ENCODE data around the gene TGM2. TPM values are rescaled to one million over a fixed set of nuclear protein-coding genes. Genes with fewer than 3 reads are reported as not detected.

The TGM2 gene
- total RNA-seq, 1 donor from 2014 or later = 390 TPM

DNA sequence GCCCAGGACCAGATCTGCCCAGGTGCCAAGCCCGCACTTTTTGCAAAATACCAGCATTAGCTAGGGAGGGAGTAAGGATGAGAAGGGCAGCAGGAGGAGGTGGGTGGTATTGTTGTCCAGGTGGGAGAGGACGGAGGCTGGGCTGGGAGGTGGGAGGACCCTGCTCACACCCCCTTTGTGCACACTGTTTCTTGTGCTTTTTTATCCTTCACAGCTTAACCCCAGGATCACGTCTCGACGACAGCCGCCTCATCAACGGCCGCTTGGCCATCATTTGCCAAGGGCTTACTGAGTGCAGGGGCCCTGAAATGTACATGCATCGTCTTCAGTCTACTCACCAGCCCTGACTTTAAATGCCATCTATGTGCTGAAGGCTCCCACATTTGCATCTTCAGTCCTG lies 12.1 kb upstream of the TGM2 start:
- DNase-seq (ENCODE audit: low read depth, low spot score) = no peak

DNA sequence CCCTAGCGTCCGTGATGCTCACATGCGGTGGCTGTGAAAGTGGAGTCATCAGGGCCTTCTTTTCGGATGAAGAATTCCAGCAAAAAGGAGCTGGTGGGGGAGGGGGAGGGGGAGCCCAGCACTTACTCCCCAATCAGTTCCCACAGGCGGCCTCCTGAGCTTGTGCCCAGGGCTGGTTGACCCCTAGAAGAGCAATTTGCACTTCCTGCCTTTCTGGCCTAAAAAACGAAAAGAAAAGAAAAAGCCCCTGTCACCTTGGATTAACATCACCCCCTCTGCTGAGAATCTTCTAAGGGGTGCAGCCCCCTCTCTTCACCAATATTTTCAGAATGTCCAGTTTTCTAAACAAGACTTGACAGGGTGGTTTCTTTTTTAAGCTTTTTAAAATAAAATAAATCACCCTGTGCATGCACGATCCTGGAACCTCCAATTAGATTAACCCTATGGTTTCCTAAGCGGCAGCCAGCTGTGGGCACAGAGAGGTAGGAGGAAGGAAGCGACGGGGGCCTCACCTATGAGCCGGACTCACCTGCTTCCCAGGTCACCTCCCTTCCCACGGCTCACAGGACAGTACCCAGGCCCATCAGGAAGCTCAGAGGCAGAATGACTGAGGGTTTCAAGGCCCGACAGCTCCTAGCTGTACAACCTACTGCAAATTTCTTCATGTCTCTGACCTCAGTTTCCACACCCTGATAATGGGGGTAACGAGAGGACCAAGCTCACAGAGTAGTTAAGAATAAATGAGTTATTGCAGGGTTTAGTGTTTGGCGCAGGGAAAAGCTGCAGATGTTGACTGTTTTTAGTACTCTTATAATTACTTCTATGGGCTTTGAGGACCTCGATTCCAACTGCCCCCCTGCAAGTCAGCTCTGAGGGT lies 10.5 kb upstream of the TGM2 start:
- no peak for DNase-seq (ENCODE audit: low read depth, low spot score)

DNA sequence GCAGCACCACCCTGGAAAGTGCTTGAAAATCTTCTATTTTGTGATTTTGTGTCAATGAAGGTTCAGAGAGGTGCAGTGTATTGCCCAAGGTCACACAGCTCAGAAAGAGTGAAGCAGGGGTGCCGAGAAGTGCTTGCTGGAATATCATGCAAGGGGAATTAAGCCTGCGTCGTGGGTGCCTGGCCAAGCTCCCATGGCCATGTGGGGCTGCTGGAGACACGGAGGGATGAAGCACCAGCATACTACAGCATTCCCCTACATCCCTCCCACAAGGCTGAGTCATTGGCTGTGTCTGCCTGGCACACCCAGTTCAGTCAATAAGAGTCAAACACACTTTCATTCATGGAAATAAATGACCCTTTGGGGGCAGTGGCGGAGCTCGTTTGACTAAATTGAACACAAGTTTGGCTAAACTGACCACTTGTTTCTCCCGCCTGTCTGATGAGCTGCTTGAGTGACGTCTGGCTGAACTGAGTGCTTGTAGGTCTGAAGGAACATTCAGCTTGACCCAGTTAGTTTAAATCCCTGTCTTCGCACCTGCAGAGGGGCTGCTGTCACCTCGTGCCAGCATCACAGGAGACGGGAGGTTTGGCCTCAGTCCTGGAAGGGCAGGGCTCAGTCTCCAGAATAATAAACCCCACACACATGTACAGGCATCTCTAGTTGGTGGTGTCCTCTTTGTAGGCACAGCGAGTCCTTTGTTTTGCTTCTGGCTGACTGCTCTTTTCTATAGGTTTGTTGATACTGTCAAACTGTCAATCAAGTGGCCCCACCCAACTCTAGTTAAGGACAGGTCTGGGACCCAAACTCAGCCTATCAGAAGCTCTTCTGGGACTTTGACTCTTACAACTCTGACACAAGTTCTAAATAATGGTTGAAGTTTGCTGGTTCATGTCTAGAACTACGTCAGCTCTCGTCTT lies 8.4 kb upstream of the TGM2 start:
- no peak for DNase-seq (ENCODE audit: low read depth, low spot score)

DNA sequence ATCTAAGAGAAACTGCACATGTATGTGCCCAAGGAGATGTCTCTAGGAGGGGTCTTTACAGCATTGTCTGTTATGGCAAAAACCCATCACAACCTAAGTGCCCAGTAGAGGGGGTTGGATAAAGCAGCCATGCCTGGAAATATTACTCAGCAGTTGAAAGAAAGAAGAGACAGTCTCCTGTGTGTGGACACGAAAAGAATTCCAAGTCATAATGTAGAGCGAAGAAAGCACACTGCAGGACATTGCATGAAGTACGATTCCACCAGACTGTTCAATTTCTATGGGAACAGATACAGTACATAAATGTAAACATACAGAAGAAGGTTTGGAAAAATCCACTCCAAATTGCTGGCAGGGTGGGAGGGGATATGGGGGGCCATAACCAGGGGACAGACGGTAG lies 7.3 kb upstream of the TGM2 start:
- no peak for DNase-seq (ENCODE audit: low read depth, low spot score)

DNA sequence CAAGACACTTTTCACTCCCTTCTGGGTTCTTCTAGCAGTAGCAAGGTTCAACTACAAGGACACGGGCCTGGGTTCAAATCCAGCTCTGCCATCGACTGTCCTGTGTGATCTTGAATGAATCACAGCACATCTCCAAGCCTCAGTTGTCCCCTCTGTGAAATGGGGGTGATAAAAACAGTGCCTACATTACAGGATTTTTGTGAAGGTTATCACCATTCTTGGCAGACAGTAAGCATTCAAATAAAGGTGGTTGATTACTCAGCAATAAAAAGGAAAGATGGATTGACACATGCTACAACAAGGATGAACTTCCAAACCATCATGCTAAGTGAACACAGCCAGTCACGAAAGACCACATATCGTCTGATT lies 6.6 kb upstream of the TGM2 start:
- DNase-seq (ENCODE audit: low read depth, low spot score) = no peak

DNA sequence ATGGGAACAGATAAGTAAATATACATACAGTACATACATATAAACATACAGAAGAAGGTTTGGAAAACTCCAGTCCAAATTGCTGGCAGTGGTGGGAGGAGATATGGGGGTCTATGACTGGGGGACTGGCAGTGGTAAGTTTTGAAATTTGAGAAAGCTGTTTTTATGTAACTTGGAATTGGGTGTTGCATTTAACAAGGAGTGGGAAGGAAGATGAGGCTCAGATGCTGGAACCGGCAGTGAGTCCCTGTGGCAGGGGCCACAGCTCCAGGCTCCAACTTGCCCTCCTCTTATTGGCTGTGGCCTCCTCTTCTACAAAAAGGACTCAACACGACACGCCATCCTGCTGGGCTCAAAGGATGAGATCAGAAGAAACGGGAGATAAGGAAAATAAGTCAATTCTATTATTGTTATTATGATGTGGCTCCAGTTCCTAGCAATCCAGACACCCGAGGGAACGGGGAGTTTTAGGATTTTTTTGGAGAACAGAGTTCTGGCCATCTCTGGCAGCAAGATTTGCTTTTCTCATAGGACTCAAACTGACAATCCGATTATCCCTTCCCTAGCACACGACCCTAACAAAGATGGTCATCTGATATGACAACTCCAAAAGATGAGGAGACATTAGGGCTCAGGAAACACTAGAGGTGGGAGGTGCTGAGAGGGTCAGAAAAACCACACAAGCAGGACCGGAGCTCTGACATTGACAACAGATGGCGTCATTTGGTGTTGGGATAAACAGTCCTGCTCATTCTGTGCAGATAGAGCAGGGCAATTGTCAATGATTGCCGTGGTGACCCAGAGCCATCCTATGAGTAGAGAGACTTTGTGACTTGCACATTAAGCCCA lies 6.0 kb upstream of the TGM2 start:
- DNase-seq (ENCODE audit: low read depth, low spot score) = no peak

DNA sequence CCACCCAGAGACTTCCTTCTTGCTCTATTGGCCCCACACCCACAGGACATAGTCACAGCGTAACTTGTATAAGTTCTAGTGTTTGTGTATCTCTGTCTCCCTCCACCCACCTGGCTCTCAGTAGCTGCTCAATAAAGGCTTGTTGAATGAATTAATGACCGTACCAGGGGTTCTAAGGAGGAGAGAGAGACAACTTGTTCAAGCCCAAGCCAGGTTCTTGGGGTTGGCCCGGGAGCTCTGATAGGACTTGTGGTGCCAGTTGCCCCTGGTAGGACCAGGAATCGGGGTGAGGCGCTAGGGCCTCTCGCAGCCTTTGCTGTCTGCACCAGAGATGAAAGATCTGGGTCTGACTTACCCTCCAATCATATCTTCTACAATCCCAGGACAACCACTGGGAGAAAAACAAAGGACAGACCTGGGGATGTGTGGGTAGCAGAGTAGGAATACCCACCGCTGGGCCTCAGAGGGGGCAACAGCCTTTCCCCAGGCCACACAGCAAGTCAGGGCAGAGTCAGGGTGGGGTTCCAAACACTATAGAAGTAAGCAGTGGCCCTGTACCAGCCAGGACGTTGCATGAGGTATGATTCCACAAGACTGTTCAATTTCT lies 5.3 kb upstream of the TGM2 start:
- DNase-seq (ENCODE audit: low read depth, low spot score) = no peak

DNA sequence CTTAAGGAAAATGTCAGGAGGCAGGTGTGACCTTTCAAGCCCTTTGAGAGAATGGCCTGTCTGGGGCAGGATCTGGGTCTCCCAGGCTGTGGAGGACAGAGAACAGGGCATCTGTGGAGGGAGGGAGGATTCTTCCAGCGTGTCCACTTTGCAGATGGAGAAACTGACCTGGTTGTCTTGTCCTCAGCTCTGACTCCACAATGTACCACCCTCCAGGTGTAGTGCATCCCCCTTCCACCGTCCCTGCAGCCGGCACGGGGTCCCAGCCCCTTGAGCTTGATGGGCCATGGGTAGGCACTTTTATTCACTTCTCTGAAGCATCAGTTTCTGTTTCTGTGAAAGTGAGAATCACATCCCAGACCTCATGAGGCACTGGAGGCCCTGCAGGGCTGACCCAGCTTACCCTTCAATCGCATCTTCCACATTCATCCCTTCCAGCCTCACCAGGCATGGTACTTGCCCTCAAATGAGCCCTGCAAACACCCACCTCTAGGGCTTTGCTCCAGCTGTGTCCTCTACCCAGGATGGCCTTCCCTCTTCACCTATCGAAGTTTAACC lies 4.6 kb upstream of the TGM2 start:
- no peak for DNase-seq (ENCODE audit: low read depth, low spot score)

DNA sequence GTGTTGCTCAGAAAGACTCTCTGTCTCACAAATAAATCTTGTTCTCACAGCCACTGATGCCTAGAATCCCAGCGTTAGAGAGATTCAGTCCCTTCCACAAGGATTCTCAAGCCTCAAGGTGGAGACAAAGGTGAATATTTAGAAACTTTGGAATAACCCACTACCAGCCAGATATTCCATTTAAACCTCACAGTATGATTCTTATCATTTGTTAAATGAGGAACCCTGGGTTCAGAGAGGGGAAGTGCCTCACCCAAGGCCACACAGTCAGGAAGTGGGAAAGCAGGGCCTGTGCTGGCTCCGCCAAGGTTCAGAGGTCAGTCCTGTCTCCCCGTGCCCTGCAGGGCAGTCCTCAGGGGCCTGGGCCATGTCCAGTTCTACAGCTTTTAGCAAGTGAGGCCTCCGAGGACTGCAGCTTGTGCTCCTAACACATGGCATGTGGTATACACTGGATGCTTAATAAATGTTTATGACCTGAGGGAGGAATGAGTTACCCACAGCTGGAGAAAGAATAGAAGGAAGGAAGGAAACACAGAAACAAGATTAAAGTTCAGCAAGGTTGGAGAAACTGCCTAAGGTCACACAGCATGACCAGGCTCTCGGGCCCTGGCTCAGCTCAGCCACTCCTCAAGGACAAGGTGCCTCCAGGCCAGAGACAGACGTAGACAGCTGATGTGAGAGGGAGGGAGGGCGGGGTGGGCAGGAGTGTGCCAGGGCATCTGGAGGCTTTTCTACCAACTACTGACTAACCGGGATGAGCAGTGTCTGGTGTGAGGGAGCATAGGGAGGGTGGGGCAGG lies 3.9 kb upstream of the TGM2 start:
- DNase-seq (ENCODE audit: low read depth, low spot score) = no peak

DNA sequence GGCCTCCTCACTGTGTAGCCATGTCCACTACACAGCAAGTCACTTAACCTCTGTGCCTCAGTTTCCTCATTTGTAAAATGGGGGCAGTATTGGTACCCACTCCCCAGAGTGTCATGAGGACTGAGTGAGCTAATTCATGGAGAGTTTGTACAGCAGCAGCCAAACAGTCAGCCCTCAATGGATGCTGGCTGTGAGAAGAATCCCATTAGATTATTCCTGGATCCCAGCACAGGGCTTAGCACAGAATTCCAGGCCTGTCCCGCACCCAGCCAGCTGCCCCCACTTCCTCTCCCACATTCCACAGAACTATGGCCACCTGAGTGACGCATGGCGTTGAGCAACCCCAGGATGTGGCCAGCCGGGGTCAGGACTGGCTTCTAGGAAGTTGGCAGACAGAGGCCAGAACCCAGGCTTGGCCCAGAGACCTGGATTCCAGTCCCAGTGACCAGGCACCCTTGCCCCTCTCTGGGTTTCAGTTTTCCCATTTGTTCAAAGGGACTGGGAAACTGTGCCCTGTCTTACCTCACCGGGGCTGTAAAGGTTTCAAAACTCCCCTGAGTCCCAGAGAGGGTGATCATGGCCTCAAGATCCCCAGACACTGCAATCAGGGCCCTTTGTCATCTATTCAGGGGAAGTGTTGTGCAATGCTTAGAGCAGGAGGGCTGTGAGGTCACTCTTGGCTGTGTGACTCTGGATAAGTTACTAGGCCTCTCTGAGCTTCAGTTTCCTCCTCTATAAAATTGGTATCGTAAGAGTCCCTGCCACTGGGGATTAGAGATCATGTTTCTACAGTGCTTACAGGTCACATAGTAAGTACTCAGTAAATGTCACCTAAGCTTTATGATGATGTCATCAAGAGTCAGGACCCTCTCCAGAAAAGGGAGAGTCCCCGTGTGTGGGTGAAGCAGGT lies 3.0 kb upstream of the TGM2 start:
- peak; percentile 82 for DNase-seq (ENCODE audit: low read depth, low spot score)

DNA sequence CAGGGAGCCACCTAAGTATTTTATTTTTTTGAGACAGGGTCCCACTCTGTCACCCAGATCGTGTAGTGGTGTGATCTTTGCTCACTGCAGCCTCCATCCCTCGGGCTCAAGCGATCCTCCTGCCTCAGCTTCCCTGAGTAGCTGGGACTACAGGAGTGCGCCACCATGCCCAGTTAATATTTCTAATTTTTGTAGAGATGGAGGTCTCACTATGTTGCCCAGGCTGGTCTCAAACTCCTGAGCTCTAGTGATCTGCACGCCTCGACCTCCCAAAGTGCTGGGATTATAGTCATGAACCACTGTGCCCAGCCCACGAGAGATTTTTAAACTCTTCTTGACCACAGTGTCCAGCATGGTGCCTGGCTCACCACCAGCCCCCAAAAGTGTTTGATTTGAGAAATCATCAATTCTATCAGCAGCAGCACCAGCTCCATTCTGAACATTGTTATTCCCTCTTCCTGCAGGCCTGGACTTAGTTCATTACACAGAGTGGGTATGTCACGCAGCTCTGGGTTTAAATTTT lies 2.3 kb upstream of the TGM2 start:
- no peak for DNase-seq (ENCODE audit: low read depth, low spot score)

DNA sequence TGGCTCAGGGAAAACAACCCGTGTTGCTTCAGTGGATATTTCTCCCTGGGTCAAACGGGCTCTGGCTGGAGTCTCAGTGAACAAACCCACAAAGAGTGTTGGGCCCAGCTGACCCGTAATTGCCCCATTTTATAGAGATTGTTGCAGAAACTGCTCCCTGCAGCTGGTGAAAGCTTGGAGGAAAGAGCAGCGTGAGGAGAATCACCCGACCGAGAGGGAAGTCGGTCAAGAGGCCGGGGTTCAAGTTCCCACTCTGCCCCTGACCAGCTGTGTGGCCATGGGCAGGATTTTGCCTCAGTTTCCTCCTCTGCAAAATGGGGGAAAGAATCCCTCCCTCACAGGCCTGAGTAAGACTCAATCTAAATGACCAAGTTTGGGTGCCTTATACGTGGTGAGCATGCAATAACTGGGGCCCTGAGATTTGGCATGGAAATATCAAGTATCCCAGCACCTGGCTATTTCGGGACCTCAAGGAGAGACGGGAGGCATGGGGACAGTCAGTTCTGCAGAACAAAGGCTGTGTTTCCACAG lies 1.7 kb upstream of the TGM2 start:
- no peak for DNase-seq (ENCODE audit: low read depth, low spot score)

DNA sequence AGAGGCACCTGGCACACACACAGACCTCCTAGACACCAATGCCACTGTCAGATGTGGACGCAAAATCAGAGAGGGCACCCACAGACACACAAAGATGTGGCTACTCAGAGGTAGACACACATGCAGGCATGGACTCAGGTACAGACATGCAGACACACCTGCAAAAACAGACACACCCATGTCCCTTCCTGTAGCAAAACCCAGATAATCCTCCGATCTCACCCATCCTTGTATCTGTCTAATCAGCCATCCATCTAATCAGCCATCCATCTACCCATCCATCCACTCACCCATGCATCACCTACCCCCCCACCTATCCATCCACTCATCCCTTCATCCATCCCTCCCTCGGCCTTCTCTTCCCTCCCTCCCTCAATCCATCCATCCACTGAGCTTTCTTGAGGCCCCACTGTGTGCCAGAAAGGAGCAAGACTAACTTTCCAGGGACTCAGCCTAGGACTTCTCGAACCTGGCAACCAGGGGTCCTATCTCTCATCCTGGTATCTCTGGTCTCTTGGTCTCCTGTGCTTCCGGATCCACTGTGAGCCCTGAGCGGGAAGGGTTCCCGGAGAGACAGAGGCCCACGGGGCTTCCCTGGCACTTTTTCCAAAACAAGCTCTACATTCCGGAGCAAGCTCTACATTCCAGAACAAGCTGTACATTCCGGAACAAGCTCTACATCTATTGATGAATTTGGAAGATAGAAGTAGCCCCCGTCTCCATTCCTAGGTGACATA lies 1.1 kb upstream of the TGM2 start:
- no peak for DNase-seq (ENCODE audit: low read depth, low spot score)

DNA sequence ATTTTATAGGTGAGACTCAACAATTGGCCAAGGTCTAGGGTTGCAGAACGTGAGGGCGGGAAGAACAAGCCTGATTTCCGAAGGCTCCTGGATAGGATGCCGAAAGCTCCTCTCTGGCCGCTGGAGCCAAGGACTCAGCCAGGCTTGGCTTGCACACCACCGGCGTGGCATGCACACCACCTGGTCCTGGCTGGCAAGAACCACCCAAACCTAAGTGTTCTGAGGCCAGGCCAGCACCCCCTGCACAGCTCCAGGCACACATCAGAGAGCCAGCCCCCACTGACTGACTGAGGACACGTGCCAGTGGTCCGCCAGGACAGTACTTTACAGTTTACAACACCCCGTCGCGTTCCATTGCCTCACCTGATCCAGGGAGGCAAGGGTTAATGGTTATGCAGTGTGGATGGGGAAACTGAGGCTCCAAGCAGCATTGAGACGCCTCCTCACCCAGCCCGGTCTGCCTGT lies 414 bp downstream of the TGM2 start:
- no peak for DNase-seq (ENCODE audit: low read depth, low spot score)

DNA sequence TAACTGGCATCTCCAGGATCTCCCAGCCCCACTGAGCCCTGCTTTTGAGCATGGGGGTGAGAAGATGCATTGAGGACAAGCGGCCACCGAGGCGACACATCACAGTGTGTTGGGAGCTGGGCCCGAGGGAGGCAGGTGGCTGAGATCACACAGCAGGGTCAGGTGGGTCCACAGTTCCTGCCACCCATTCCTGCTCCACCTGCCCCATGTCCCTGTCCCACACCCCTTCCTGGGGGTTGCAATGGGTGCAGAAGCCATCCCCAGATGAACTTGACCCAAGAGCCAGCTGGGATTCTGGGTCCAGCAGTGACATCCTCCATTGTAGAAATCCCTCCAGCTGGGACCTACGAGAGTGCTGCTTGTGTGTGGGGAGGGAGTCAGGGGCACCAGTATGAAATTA lies 1.0 kb downstream of the TGM2 start:
- DNase-seq (ENCODE audit: low read depth, low spot score) = no peak

DNA sequence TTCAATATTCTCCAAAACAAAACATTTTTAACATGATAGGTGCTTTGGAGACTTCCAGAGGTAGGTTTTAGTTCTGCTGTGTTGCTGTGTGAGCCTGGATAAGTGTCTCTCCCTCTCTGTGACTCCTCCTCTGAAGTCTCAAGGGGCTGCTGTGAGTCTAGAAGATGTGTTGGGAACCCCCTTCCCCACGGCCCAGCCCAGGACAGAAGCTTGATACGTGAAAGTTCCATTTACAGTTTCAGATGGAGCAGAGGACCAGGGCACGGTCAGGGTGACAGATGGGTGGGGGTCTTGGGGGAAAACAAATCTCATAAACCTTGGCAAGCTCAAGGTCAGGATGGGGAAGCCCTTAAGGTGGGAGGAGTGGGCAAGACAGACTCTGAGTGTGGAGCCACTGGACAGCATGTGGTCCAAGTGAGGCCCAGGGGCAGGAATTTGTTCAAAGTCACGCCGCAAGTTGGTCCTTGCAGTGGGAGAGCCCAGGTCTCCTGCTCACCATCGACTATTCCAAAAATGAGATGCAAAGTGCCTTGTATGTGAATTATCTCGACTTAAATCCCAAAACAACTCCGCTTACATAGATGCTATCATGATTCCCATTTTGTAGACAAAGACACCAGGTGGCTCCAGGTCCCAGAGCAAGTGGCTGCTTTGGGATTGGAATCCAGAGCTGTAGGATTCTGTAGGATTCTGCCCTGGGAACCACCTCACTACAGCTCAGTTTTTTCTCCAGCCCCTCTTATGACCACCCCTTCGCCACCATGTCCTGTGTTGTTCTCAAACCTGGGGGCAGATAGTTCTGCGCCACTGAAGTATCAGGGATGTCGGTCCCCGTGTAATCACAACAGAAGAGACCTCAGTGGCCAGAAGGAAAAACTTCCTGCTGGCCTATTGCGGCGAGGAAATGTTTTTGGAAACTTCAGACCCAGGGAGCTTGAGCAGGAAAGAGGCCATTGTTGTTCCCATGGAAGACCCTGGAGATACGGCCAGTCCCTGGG lies 1.9 kb downstream of the TGM2 start:
- no peak for DNase-seq (ENCODE audit: low read depth, low spot score)

All from pulmonary artery endothelial cell (primary cell).